HG02884 (cell line): ENCODE results near the gene ACACB.

Experiments
- ATAC-seq: cut with Tn5 transposase; IDR thresholded peaks from one replicate; pipeline ENCODE4 v1.9.1; 2021; ENCODE audit warnings: mild to moderate bottlenecking, moderate library complexity; ENCODE audit not compliant: unreplicated experiment

Gene ACACB

DNA sequence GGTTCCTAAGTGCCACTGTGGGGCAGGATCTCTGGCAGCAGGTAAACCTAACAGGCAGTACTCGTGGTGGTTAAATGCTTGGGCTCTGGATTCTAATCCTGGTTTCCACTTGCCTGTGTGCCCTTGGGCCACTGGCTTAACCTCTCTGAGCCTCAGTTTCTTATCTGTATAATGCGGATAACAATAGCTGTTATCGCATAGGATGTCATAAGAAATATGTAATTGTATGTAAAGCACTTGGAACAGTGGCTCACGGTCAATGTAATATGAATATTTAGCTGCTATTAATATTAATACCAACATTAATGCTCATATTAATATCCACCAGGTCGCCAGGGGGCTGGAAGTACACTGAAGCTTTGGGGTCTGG, 175.9 kb downstream of the ACACB start:
- no peak for ATAC-seq

DNA sequence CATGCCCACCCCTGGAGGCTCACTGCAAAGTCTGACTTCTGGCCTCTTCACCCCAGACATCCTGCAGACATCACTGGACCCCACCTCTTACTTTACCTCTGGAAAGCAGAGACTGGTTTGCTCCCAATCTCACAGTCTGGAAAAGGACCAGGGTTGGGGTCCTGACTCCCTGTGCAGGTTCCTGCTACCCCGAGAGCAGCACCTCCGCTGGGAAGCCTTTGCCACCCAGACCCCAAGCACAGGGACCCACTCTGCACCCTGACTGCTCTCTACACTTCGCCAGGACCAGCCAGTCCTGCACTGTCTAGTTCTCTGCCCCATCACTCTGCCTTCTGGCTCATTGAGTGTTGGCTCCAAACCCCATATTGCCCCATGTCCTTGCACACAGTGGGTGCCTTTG, 176.7 kb downstream of the ACACB start:
- ATAC-seq = no peak

DNA sequence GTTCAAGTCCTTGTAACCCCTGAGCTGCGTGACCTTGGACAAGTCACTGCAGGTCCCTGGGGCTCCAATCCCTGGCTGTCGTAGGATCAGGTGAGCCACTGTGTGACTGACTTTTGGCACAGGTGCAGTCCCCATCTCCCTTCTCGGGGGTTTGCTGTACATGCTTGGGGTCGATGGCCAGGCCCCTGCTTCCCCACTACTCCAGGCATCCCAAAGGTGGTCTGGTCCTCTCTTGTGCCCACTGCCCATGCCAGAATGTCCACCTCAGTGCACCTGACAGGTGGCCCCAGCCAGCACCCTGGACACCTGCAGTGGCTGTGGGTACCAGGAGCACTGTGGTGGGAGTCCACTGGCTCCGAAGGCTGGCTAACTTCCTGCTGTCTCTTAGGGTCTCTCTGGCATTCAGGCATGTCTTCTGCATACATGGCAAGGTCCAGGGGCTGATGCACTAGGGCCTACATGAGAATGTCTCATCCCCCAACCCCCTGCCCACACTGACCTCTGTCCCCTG, 178.0 kb downstream of the ACACB start:
- no peak for ATAC-seq

DNA sequence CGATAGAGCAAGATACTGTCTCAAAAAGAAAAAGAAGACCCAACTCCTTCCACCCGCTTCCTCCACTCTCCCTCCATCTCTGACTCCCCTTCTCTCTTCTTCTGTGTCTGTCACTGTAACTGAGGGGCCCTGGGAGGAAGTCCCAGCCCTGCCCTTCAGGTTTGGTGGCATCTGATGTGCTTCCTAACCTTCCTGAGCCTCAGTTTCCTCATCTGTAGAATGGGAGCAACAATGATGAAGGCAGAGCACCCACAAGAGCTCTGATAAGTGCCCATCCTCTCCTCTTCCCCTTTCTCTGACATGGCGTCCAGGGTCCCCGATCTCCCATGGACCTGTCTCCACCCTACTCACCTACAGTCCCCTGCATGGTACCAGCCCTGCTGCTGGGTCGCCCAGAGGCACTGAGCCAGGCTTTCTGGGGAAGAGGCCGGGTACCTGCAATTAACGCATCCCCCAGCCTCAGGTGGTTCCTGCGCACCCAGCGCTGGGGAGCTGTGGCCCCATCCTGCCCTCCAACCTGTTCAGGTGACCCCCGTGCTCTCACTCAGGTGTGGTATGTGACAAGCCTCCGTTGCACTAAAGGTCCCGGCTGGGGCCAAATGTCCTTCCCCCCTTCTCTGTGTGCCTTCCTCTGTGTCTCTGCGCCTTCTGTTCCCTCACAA, 179.5 kb downstream of the ACACB start:
- no peak for ATAC-seq

DNA sequence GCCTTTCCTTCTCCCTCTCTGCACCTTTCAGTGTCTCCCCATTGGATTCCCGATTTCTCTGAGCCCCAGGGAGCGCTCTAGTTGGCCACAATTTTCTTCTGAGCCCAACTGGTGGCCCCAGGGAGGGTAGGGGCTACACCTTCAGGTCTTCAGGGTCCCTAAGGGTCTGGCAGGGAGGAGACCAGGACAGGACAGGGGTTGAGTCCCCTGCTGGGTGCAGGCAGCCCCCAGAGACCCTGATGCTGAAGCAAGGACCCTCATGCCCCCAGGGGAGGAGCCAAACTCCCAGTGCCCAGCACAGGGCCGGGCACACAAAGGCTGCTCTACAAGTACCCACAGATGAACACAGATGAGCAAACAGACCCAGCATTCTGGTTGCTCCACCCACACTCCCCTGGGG, 180.0 kb downstream of the ACACB start:
- ATAC-seq = no peak

DNA sequence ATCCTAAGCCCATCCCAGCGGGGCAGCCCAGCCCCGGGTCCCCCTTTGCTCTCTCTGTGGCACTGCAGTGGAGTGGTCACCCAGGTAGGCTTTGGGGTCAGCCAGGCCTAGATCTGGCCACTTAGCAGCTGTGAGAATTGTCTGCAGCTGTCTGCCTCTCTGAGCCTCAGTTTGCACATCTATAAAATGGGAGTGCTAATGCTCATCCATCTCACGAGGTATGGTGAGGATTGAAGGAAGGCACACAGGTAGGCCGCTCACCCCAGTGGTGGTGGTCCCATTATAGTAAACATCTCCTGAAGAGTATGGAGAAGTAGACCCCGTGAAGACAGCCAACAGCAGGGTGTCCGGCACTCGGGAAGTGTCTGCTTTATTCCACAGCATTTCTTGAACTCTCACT, 183.5 kb downstream of the ACACB start:
- ATAC-seq = no peak

DNA sequence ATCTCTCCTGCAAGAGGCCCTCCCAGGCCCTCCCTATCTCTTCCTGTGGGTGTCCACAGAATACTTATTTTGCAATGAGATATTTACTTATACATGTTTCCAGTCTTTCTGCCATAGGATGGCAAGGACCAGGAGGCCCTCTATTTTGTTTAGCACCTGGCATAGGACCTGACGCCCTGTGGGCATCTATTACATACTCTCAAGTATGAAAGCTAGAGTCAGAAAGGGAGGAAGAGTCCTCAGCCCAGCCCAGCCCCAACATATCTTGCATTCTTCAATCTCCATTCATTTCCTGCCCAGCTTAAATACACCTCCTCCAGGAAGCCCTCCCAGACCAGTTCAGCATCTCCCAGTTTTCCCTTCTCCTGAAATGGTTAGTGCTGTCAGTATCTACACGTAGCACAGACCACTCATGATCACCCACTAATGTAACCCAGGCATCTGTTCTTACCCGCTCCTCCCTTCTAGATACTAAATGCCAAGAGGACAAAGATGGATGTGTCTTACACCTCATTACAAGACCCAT, 185.3 kb downstream of the ACACB start:
- no peak for ATAC-seq

DNA sequence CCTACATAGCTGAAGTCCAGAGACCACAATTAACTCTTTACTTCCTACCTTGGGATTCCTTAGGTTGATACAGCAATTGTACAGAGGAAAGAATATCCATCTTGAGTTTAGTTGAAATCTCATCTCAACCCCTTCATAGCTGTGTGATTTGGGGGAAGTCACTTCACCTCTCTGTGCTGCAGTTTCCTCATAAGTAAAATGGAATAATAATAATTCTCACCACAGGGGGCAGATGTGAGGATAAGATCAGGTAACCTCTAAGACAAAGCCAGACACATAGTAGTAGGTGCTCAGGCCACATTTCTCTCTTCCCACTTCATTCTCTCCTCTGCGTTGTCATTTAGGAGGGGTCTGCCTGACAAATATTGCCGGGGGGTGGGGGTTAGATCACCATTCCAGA, 186.0 kb downstream of the ACACB start:
- no peak for ATAC-seq

DNA sequence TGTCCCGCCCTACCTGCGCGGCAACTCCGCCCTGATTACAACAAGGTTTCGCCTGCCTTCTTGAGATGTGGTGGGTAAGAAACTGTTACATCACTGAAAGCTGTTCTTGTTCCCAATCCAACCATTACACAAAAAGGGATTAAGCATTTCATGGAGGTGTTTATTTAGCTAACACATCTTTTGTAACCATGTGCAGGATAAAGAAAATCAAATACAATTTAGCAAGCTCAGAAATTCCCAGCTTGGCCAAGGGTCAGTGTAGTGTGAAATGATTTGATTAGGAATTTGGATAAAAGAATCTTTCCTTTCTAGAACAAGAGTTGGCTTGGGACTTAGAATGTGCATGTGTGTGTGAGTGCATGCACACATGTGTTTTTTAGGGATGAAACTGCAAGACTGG, 186.4 kb downstream of the ACACB start:
- ATAC-seq = no peak

DNA sequence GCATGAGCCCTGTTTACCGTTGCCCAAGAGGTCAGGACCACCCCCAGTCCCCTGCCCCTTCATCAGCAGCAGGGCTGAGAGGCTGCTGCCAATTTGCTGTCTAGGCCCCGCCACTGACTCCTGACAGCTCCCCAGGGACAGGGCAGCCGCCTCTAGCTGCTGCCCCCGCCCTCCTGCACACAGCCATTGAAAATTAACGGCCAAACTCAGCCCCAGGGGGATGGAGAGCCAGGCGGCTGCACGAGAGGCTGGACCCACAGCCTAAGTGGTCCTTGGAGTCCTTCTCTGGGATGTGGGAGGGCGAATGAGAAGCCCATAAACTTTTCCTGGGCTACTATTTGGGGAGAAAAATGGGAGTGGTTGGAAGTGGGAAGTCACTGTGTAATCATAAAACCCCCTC, 188.1 kb downstream of the ACACB start:
- ATAC-seq = no peak

DNA sequence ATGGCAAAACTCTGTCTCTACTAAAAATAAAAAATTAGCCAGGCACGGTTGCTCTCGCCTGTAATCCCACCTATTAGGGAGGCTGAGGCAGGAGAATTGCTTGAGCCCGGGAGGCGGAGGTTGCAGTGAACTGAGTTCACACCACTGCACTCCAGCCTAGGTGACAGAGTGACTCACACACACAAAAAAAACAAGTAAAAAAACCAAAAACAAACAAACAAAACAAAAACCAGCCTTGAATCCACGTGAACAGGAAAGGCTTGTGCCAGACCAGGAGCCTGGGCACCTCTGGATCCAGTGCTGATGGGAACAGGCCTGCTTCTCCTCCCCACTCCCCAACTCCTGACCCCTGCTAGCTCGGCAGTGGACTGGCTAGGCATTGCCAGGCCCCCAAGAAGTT, 189.2 kb downstream of the ACACB start:
- ATAC-seq = no peak

DNA sequence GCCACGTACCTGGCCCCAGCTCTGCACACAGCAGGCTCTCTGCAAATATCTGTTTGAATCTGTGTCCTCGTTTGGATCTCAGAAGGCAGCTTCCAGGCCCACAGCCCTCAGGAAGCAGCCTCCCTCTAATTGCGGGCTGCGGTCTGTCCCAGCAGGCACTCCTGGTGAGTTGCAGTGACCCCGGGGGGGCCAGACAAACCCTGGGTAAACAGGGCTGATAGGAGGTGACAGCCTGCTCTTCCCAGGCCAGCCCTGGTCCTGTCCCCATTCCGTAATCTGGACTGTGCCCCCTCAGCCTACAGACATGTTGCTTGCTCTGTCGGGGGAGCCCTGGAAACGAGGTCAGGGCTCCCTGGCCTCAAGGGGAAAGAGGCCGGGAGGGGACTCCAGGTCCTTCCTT, 190.7 kb downstream of the ACACB start:
- no peak for ATAC-seq

DNA sequence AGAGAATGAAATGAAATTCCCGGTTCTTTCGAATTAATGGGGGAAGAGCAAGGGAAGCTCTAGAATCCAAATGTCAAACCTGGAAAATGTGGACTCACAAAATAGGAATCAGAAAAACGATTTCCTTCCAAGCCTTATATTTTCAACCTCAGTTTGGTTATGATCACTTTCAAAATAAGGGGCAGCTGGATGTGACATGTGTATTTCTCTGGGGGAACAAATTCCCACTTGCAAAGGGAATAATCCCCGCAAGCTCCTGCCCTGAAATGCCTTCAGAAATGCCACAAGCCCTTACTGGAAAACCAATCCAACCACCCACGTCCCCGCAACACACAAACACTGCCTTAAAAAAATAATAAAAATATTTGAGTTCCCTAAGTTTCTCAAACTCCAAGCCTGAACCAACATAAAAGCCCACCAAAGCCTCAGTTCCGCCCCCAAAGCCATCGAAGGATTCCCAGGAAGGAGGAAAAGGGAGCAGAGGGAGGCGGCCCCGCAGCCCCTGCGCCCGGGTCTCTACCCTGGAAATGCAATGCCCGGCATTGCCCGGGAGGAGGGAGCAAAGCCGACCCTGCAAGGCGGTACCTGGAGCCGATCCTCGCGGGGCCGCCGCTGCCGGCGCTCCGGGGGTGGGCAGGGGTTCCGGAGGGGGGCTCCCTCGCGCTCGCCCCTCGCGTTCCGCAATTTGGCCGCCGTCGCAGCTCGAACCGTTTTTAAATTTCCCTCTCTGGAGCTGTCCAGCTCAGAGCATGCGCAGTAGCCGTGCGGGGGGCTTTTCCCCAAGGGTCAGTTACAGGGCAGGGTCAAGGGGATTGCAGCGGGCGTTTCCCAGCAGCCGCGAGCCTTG, 192.4 kb downstream of the ACACB start, which contains the start of gene FOXN4:
Gene FOXN4 (minus strand): TSS at position 751 of the 847 bp plus-strand sequence. CDS start 963 bp downstream, outside the sequence.
- no peak for ATAC-seq

DNA sequence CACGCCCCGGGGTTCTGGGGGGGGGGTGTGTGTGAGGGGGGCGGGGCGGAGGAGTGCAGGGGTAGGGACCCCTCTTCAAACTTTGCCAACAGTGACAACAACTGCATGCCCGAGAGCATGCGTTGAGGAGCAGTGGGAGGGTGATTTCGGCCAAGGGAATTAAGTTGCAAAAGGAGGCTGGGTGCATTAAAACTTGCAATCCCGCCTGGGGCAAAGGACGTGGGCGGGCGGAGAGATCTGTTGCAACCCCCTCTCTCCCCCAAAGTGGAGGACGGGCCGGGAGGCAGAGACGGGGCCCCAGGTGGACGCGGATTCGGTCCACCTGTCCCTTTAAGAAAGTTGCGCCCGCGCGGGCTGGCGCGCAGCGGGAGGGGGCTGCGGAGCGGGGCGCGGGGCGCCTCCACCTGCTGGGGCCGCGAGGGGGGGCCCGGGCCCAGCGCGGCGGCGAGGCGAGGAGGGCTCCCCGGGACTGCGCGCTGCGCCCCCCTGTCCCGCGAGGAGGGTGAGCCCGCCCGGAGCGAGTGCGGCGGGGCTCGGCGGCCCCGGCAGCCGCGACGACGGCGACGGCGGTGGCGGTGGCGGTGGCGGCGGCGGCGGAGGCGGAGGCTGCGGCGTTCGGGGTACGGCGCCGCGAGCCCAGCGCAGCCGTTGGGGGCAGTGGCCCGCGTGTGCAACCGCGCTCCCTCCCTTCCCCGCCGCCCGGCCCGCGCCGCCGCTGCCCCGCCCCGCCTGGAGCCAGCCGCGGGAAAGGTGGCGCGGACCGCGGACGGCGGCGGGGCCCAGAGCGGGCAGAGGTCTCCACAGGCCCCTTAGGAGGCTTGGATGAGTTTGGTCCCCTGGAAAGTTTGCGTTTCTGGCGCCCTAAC, 193.2 kb downstream of the ACACB start:
- ATAC-seq = no peak

DNA sequence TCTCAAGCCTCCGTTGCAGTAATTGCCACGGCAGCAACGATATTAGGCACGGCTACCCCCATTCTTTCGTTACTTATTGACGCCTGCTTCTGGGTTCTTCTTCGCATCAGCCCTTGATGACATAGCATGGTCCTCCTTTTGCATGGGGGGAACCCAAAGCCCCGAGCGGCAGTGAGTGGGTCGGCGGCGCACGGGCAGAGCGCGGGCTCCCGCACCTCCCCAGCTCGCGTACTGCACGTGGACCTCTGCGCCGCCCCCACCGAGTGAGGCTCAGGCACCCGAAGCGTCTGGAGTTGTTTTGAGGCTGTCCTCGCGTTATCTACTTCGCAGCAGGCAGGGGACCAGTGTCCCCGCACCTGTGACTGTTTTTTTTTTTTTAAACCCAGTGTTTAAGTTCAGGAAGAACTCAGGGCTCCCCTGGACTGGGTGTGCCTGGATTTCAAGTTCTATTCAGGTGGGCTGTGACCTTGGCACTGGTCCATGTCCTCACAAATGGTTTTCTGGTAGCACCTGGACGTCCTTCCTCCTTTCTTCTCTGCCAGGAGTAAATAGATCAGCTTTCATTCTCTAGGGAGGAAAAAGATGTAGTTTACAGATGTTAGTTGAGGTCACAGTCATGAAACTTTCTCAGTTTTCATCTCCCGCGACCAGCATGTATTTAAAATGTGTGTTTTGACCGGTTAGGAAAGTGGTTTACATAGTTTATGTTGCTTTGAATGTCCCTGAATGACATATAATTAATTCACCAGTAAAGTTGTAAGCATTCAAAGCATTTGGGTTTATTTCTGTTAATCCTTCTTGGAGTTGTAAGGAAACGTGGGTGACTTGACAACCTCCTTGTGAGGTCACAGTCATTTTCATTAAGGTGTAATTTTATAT, 194.1 kb downstream of the ACACB start:
- no peak for ATAC-seq
